OCI-LY1 (cell line): Measurements from ENCODE around the gene LIF.

Experiments
- H2AFZ ChIP-seq: fragments of 200-600 bp; sonication (generic), shearing (Covaris generic); 2 replicates; pipeline ENCODE4 v1.6.0; 2014; ENCODE audit warnings: antibody characterized with exemption, mild to moderate bottlenecking, low read length
- H3F3A ChIP-seq: fragments of 200-600 bp; sonication (generic), shearing (Covaris generic); 2 replicates; pipeline ENCODE4 v1.6.0; 2014; ENCODE audit warnings: mild to moderate bottlenecking, antibody characterized with exemption, low read length, moderate library complexity; ENCODE audit not compliant: insufficient read depth
- H3K27ac ChIP-seq: fragments of 200-600 bp; sonication (generic); 2 replicates; pipeline ENCODE4 v1.5.1; 2014; ENCODE audit warnings: low read length, mixed run types, mild to moderate bottlenecking, low read depth; ENCODE audit not compliant: poor library complexity, severe bottlenecking
- H3K27me3 ChIP-seq: fragments of 200-600 bp; sonication (generic); 2 replicates; pipeline ENCODE4 v1.6.0; 2014; ENCODE audit warnings: antibody characterized with exemption, mild to moderate bottlenecking, low read length, moderate library complexity; ENCODE audit not compliant: insufficient read depth
- H3K36me3 ChIP-seq: fragments of 200-600 bp; sonication (generic); 2 replicates; pipeline ENCODE4 v1.6.1; 2014; ENCODE audit warnings: mild to moderate bottlenecking, antibody characterized with exemption, low read length, moderate library complexity, mixed read lengths; ENCODE audit not compliant: insufficient read depth
- H3K4me1 ChIP-seq: fragments of 200-600 bp; sonication (generic); 2 replicates; pipeline ENCODE4 v1.5.1; 2014; ENCODE audit warnings: mild to moderate bottlenecking, low read length, moderate library complexity; ENCODE audit not compliant: insufficient read depth, severe bottlenecking
- H3K4me2 ChIP-seq: fragments of 200-600 bp; sonication (generic), shearing (Covaris generic); 2 replicates; pipeline ENCODE4 v1.6.1; 2014; ENCODE audit warnings: low read length
- H3K4me3 ChIP-seq: fragments of 200-600 bp; sonication (generic); 2 replicates; pipeline ENCODE4 v1.5.1; 2014; ENCODE audit warnings: low read length, low read depth, mild to moderate bottlenecking, mixed read lengths; ENCODE audit not compliant: poor library complexity, severe bottlenecking
- H3K79me2 ChIP-seq: fragments of 200-600 bp; shearing (Covaris generic); 2 replicates; pipeline ENCODE4 v1.6.1; 2016; ENCODE audit warnings: mixed run types, low read length, mixed read lengths; ENCODE audit not compliant: insufficient read depth
- H3K9ac ChIP-seq: fragments of 200-600 bp; sonication (generic), shearing (Covaris generic); 2 replicates; pipeline ENCODE4 v1.6.1; 2014; ENCODE audit warnings: mild to moderate bottlenecking, low read length, mixed read lengths
- H3K9me2 ChIP-seq: fragments of 200-600 bp; sonication (generic), shearing (Covaris generic); 2 replicates; pipeline ENCODE4 v1.6.1; 2014; ENCODE audit warnings: low read depth, mild to moderate bottlenecking, low read length, mixed read lengths
- H3K9me3 ChIP-seq: fragments of 200-600 bp; shearing (Covaris generic); 2 replicates; pipeline ENCODE4 v1.6.1; 2014; ENCODE audit warnings: low read length, mixed read lengths
- H4K20me1 ChIP-seq: fragments of 200-600 bp; sonication (generic), shearing (Covaris generic); 2 replicates; pipeline ENCODE4 v1.6.0; 2016; ENCODE audit warnings: mild to moderate bottlenecking, low read length; ENCODE audit not compliant: insufficient read depth
- EZH2 ChIP-seq: fragments of 200-600 bp; sonication (generic), shearing (Covaris generic); IDR thresholded peaks from 2 replicates; pipeline ENCODE4 v1.8.0; 2017; ENCODE audit warnings: borderline replicate concordance, mixed run types, mild to moderate bottlenecking, antibody characterized with exemption, low read length, moderate library complexity, mixed read lengths
- TF ChIP-seq, protein P1 (sequence below): fragments of 200-600 bp; sonication (generic), shearing (Covaris generic); IDR thresholded peaks from 2 replicates; pipeline ENCODE4 v1.5.1; 2017; ENCODE audit warnings: mild to moderate bottlenecking, antibody characterized with exemption, low read length, moderate library complexity, mixed read lengths

The LIF gene

GRCh38 chr22:30238136-30238535, 8.4 kb downstream of the LIF start:
- TF ChIP-seq, protein P1, sequence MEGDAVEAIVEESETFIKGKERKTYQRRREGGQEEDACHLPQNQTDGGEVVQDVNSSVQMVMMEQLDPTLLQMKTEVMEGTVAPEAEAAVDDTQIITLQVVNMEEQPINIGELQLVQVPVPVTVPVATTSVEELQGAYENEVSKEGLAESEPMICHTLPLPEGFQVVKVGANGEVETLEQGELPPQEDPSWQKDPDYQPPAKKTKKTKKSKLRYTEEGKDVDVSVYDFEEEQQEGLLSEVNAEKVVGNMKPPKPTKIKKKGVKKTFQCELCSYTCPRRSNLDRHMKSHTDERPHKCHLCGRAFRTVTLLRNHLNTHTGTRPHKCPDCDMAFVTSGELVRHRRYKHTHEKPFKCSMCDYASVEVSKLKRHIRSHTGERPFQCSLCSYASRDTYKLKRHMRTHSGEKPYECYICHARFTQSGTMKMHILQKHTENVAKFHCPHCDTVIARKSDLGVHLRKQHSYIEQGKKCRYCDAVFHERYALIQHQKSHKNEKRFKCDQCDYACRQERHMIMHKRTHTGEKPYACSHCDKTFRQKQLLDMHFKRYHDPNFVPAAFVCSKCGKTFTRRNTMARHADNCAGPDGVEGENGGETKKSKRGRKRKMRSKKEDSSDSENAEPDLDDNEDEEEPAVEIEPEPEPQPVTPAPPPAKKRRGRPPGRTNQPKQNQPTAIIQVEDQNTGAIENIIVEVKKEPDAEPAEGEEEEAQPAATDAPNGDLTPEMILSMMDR = no peak
- TF ChIP-seq EZH2 = no peak
- H3K4me2 ChIP-seq = no peak overlapping the region
- no peaks in the 10 kb centered on the region; the same call in 1 of the 2 replicates for H3K27me3 ChIP-seq
- H3K9me2 ChIP-seq = no peaks in the 10 kb centered on the region
- no peak overlapping the region for H3K9ac ChIP-seq
- no peaks in the 10 kb centered on the region for H3K9me3 ChIP-seq
- no peaks in the 10 kb centered on the region for H4K20me1 ChIP-seq
- H3K36me3 ChIP-seq = no peaks in the 10 kb centered on the region
- no peaks in the 10 kb centered on the region for H3K79me2 ChIP-seq
- no peak overlapping the region for H3K4me3 ChIP-seq
- no peak overlapping the region for H2AFZ ChIP-seq
- no peak overlapping the region for H3K27ac ChIP-seq
- H3F3A ChIP-seq = no peaks in the 10 kb centered on the region
- no peaks in the 10 kb centered on the region for H3K4me1 ChIP-seq

GRCh38 chr22:30236875-30237274, 9.7 kb downstream of the LIF start:
- TF ChIP-seq, protein P1 = no peak
- no peak for TF ChIP-seq EZH2
- Histone ChIP-seq H3K4me1 (no peaks in the 10 kb centered on the region), H3K9me3 (no peaks in the 10 kb centered on the region), H3K9ac (no peak overlapping the region), H4K20me1 (no peaks in the 10 kb centered on the region), H3K4me2 (no peak overlapping the region), H3K4me3 (no peak overlapping the region), H3K79me2 (no peaks in the 10 kb centered on the region), H3K27me3 (no peaks in the 10 kb centered on the region; the same call in 1 of the 2 replicates), H3F3A (no peaks in the 10 kb centered on the region), H3K27ac (no peak overlapping the region), H2AFZ (no peak overlapping the region), H3K9me2 (no peaks in the 10 kb centered on the region), H3K36me3 (no peaks in the 10 kb centered on the region)

DNA sequence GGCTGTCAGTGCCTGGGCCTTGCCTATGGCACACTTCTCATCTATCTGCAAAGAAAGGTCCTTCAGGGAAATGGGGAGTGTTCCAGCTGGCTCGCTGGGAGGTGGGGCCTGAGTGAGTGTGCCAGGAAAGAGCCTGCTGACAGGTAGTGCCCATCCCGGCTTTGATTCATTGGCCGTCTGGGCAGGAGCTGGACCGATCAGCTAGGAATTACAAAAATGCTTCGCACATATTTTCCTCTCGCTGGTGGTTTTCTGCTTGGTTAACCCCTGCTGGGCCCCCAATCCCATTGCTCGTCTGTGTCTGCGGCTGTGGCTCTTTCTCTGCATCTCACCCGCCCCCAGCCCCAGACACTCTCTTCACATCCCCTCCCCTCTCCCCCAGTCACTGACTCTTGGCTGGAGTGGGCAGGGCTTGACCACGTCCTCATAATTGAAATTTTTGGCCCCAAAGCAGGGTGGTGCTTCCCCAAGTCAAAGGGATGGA, 10.8 kb downstream of the LIF start:
- Histone ChIP-seq H3K4me2 (no peak overlapping the region), H3K9me2 (no peaks in the 10 kb centered on the region), H3K79me2 (no peaks in the 10 kb centered on the region), H3K9me3 (no peaks in the 10 kb centered on the region), H3K27ac (no peak overlapping the region), H3K4me3 (no peak overlapping the region), H4K20me1 (no peaks in the 10 kb centered on the region), H3K36me3 (no peaks in the 10 kb centered on the region), H3K9ac (no peak overlapping the region), H3F3A (no peaks in the 10 kb centered on the region), H3K27me3 (no peaks in the 10 kb centered on the region), H3K4me1 (no peaks in the 10 kb centered on the region), H2AFZ (no peak overlapping the region)
- no peak for TF ChIP-seq EZH2
- TF ChIP-seq, protein P1 = no peak
